MG63 (cell line): ENCODE measurements around the gene KISS1. TPM values are rescaled to one million over a fixed set of nuclear protein-coding genes. Genes with fewer than 3 reads are reported as not detected.
"Not testable (repeated sequence)": the region's sequence is repeated elsewhere in the genome, so short reads cannot be mapped to it uniquely, and the experiment has no call there.

Experiments
- DNase-seq: peaks from one replicate; pipeline ENCODE4 v3.0.0-alpha.2; 2020
- H3K27me3 ChIP-seq: fragments of 250-450 bp; sonication (Bioruptor Pico); 2 replicates; pipeline ENCODE4 v1.5.1; 2020; ENCODE audit warnings: mild to moderate bottlenecking, moderate library complexity
- H3K36me3 ChIP-seq: fragments of 250-450 bp; sonication (Bioruptor Pico); 2 replicates; pipeline ENCODE4 v1.5.1; 2020; ENCODE audit warnings: mild to moderate bottlenecking, moderate library complexity
- H3K4me3 ChIP-seq: fragments of 250-450 bp; sonication (Bioruptor Pico); 2 replicates; pipeline ENCODE4 v1.5.1; 2020; ENCODE audit warnings: mild to moderate bottlenecking, moderate library complexity
- H3K9me3 ChIP-seq: fragments of 250-450 bp; sonication (Bioruptor Pico); 2 replicates; pipeline ENCODE4 v1.5.1; 2020; ENCODE audit warnings: mild to moderate bottlenecking, moderate library complexity
- total RNA-seq: library from RNA; depleted of rRNA; stranded (reverse); fragments of >200 nt; shearing (Covaris generic); gene quantifications from 2 replicates; pipeline ENCODE4 v1.2.3, GENCODE V29; 2014; ENCODE audit warnings: low replicate concordance; rRNA removed

Gene KISS1, protein sequence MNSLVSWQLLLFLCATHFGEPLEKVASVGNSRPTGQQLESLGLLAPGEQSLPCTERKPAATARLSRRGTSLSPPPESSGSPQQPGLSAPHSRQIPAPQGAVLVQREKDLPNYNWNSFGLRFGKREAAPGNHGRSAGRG
- total RNA-seq, result not detected in 2 replicates

DNA sequence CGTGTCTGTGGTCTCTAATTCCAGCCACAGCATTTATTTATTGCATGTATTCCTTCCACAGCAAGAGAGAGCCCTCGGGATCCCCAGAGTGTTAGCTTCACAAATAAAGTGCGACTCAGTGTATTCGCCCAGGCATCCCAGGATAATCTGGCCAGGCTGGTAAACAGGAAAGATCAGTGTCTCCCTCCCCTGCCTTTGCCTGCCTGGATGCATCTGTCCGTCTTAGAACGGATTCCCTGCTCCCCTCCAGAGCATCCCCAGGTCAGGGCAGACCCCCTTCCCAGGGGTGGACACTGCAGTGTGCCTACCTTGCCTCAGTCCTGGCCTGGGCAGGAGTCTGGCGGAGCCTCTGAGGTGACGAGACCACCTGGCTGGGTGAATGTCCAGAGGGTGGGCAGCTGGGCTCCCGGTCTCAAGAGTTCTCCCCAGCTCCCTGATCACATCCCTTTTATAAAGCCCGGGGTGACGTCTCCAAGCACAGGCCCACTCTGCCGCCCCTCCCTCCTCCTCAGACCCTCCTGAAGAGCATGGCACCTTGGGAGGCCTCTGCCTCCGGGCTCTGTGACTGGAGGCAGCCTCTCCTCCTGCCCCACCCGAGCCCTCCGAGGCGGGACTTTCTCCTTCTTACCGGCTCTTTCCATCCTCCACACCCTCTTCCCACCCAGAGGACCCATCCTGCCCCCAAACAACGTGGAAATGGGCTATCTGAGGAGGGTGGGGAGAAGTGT is at the start of gene KISS1:
Gene KISS1 (minus strand): TSS at position 424 of the 728 bp plus-strand sequence. CDS start 3,615 bp downstream, outside the sequence.
- DNase-seq, result no peak
- H3K4me3 ChIP-seq, result no peak within 1 kb of the TSS

DNA sequence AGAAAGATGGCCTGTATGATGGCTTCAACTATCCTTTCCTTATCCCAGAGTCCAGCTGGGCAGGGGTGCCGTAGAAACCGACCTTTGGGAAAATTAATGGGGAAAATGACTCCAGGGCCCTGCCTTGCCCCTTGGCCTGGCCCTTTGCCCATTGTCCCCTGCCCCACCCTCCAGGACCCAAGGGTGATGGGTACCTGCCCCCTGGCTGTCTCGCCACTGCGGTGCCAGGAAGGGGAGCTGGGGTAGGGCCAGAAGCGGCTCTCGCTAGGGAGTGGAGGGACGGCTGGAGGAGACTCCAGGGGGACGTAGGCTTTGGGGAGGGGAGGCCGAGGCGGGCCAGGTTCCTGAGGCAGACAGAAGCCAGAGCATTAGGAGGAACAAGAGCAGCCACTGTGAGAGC is 46.6 kb upstream of the KISS1 start:
- Histone ChIP-seq H3K27me3 (no peaks in the 10 kb centered on the region), H3K36me3 (no peaks in the 10 kb centered on the region), H3K4me3 (no peak overlapping the region), H3K9me3 (no peaks in the 10 kb centered on the region)
- DNase-seq, result no peak

More for the DNA sequence above, at the start of gene KISS1:
- Histone ChIP-seq H3K36me3 (no peaks in the 10 kb centered on the region), H3K27me3 (peaks cover 4% of the 10 kb centered on the region; the same call in 1 of the 2 replicates), H3K9me3 (no peaks in the 10 kb centered on the region)

DNA sequence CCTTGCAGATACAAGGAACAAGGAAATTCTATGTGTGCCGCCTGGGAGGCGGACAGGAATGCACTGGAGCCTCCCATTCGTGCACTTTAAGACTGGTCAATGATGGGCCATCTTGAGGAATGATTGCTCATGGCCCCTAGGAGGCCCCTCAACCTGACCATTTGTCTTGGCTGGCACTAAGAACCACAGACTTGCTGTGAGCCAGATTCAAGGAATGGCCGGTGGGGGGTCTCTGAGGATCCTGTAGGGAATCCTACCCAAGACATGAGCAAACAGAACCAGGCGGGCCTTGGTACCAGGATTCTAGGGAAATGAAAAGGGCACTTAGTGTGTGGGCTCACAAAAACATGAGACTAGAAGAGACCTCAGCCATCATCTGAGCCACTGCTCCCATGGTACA is 45.6 kb upstream of the KISS1 start:
- no peaks in the 10 kb centered on the region for H3K27me3 ChIP-seq
- no peaks in the 10 kb centered on the region for H3K36me3 ChIP-seq
- no peaks in the 10 kb centered on the region for H3K9me3 ChIP-seq
- DNase-seq, result no peak
- H3K4me3 ChIP-seq, result no peak overlapping the region

DNA sequence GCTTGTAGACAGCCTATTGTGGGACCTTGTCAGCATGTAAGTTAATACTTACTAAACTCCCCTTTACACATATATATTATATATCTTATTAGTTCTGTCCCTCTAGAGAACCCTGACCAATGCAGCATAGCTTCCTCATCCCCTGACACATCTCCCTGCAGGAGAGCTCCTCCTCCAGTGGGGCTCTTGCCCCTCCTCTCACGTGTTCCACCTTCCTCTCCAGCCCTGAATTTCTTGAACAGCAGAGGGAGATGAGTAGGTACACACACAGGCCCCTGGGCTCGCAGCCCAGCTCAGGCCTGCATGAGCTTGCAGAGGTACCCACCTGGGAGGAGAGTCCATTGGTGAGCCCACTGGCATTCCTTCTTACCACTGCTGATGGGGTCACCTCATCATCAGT is 44.8 kb upstream of the KISS1 start:
- H3K36me3 ChIP-seq, result no peaks in the 10 kb centered on the region
- no peaks in the 10 kb centered on the region for H3K27me3 ChIP-seq
- DNase-seq, result no peak
- no peaks in the 10 kb centered on the region for H3K9me3 ChIP-seq
- no peak overlapping the region for H3K4me3 ChIP-seq

DNA sequence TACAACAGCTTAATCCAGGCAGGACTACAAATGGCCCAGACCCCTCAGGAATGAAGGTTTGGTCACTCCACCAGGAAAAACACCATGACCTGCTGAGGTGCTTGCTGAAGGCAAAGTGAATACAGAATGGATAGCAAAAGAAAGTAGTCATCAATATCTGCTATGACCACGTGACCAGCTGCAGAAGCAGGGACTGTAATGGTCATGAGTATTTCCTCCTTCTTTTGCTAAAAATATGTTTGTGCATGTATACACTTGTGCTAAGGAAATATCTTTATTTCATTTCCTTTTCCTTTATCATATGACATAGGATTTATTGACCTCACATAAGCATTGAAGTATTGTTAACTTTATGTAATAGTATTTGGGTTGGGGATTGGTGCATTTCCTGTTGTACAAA is 43.9 kb upstream of the KISS1 start:
- Histone ChIP-seq H3K4me3 (no peak overlapping the region), H3K9me3 (no peaks in the 10 kb centered on the region), H3K36me3 (no peaks in the 10 kb centered on the region), H3K27me3 (no peaks in the 10 kb centered on the region)
- DNase-seq, result no peak

DNA sequence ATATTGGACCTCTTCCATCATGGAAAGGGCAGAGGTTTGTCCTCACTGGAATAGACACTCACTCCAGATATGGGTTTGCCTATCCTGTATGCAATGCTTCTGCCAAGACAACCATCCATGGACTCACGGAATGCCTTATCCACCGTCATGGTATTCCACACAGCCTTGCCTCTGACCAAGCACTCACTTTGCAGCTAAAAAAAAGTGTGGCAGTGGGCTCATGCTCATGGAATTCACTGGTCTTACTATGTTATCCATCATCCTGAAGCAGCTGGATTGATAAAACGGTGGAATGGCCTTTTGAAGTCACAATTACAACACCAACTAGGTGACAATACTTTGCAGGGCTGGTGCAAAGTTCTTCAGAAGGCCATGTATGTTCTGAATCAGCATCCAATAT is 43.1 kb upstream of the KISS1 start:
- H3K9me3 ChIP-seq, H3K4me3 ChIP-seq, DNase-seq, H3K27me3 ChIP-seq, H3K36me3 ChIP-seq: not testable (repeated sequence)

DNA sequence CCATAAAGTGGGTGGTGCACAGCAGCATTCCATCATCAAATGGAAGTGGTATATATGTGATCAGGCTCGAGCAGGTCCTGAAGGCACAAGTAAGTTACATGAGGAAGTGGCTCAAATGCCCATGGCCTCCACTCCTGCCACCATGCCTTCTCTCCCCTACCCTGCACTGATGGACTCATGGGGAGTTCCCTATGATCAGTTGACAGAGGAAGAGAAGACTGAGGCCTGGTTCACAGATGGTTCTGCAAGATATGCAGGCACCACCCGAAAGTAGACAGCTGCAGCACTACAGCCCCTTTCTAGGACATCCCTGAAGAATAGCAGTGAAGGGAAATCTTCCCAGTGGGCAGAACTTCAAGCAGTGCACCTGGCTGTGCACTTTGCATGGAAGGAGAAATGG is 42.2 kb upstream of the KISS1 start:
- H3K4me3 ChIP-seq, H3K27me3 ChIP-seq, H3K9me3 ChIP-seq, DNase-seq, H3K36me3 ChIP-seq: not testable (repeated sequence)

DNA sequence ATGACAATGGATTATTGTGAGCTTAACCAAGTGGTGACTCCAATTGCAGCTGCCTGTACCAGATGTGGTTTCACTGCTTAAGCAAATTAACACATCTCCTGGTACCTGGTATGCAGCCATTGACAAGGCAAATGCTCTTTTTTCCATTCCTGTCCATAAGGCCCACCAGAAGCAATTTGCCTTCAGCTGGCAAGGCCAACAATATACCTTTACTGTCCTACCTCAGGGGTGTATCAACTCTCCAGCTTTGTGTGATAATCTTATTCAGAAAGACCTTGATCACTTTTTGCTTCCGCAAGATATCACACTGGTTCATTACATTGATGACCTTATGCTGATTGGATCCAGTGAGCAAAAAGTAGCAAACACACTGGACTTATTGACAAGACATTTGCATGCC is 41.2 kb upstream of the KISS1 start:
- H3K4me3 ChIP-seq, H3K27me3 ChIP-seq, DNase-seq, H3K36me3 ChIP-seq, H3K9me3 ChIP-seq: not testable (repeated sequence)

DNA sequence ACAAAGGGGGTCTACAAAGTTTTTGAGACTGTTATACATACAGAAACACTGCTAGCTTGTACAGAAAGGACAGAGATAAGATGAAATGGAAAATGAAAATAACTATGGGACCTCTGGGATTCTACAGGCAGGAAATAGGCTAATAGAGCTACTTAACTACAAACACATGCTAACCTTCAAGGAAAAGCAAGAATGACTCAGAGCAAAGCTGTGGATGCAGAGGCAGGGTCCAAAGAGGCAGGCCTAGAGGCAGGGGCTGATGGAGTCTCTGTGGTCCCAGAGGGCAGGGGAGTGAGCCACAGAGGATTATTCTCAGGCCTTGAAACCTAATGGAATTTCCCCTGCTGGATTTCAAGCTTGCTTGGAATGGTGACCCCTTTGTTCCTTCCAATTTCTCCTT is 36.2 kb upstream of the KISS1 start:
- Histone ChIP-seq H3K4me3 (no peak overlapping the region), H3K27me3 (no peaks in the 10 kb centered on the region), H3K9me3 (no peaks in the 10 kb centered on the region), H3K36me3 (no peaks in the 10 kb centered on the region)
- DNase-seq, result no peak

DNA sequence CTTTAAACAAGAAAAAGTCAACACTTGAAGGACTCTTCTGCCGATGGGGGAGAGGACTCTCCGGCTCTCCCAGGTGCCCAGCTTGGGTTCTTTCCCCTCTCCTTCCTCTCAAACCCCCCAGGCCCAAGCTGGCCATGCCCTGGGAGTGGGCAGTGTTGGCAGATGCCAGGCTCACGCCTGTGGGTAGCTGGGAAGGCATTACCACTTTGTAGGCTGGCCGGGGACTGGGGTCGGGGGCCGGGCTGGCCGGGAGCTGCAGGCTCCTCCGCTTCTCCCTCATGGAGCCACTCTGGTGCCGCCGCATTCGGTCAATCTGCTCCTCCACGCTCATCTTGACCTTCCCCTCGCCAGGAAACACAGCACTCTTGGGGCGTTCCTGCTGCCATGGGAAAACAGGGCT is 33.9 kb upstream of the KISS1 start:
- DNase-seq, result no peak
- no peaks in the 10 kb centered on the region for H3K27me3 ChIP-seq
- H3K9me3 ChIP-seq, result no peaks in the 10 kb centered on the region
- no peaks in the 10 kb centered on the region for H3K36me3 ChIP-seq
- no peak overlapping the region for H3K4me3 ChIP-seq

DNA sequence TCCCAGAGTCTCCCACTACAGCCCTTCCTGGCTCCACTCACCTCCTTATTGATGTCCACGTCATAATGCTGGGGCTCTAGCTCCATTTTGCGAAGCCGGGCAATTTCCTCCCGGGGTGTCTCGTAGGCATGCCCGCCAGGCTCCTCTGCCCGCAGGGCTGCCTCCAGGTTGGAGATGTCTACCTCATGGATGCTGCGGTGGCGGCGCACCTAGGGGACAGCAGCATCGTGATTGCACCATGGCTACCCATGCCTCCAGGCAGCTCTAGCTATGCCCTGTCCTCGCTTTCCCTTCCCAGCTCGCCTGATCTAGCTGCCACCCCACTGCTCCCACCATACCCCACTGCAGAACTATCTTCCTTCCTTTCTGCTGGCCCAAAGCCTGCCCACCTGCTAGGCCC is 32.6 kb upstream of the KISS1 start:
- no peak overlapping the region for H3K4me3 ChIP-seq
- H3K27me3 ChIP-seq, result no peaks in the 10 kb centered on the region

DNA sequence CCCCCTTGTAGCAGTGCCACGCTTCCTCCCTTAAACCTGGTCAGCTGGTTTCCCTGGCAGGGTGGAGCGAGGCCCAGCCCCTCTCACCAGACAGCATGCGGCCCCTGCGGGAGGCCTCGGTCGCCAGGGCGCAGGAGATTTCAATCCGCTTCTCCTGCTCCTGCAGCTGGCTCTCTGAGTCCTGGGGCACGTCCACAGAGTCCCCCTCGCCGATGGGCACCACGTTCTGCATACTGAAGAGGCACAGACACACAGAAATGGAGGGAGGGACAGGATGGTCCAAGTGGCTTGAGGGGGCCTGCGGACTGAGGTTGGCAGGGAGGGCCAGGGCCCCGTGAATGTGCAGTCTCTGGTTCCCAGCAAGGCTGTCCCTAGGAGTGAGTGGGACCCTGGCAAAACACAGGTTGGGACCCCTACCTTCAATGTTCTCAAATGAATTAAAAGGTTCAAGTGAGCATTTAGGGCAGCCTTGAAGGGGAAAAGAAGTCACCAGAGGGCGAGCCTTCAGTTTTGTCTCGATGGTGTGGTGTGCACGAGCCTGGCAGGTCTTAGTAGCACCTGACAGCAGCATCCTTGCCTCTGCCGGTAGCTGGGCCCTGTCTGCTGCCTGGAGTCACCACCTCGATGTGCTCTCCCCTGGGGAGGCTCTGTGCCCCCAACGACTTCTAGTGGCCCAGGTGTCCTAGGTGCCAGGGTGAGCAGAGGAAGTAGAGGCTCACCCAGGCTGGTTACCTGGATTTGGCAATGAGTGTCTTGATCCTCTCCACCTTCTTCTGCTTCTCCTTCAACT is 31.9 kb upstream of the KISS1 start:
- no peaks in the 10 kb centered on the region for H3K36me3 ChIP-seq
- no peak for DNase-seq
- no peak overlapping the region for H3K4me3 ChIP-seq
- H3K9me3 ChIP-seq, result no peaks in the 10 kb centered on the region
- H3K27me3 ChIP-seq, result no peaks in the 10 kb centered on the region

More for the DNA sequence above, 32.6 kb upstream of the KISS1 start:
- DNase-seq, result no peak
- Histone ChIP-seq H3K9me3 (no peaks in the 10 kb centered on the region), H3K36me3 (no peaks in the 10 kb centered on the region)

DNA sequence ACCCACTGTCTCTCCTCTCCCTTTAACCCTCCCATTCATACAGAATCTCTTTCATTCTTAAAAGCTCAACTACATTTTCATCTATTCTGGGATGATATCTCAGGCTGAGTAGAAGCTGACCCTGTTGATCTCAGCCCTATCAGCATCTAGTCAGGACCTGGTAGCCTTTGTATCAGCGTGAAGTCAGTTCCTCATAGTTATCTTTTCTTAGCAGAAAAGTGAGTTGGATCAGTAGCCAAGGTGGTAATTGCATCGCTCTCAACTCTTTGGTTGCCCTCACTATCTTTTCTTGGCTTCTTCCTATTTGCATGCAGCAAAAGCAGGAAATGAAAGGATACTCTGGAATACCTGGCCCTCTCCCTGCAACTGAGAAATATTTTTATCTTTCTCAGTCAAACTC is 31.1 kb upstream of the KISS1 start:
- Histone ChIP-seq H3K4me3 (no peak overlapping the region), H3K9me3 (no peaks in the 10 kb centered on the region), H3K36me3 (no peaks in the 10 kb centered on the region), H3K27me3 (no peaks in the 10 kb centered on the region)
- no peak for DNase-seq

DNA sequence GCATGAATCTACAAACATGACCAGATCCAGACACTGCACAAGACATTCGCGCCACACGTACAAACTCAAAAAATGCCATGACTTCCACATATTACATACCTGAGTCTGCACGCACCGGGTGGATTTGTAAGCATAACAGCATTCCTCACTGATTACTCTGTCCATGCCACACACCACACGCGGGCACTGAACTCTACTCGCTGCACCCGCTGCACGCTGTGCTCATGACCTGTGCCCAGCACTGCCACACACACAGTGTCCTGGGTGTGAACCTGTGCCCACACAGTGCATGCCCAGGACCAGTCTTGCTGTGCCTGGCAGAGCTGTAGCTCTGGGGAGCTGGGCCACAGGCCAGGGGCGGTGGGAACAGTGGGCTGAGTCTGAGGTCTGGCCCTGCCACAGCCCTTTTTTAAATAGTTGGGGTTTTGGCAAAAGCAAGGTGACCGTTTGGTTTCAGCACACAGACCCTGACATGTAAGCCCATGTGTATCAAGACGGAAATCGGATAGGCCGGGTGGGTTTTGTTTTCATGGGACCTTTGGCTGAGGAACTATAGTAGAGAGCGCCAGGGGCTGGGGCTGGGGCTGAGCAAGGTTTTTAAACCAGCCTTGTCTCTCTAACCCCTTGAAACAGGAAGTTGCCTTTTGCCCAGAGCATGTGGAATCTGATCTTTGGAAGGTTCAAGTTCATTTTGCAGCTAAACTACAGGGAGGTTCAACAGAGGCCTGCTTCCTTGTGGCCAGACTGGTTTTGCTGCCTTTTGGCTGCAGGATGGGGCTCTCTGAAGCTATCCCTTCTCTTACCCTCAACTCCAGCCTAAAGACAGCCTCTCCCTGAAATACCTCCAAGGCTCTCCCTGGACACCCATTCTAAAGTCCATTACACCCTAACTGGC is 29.8 kb upstream of the KISS1 start:
- Histone ChIP-seq H3K27me3 (no peaks in the 10 kb centered on the region), H3K36me3 (no peaks in the 10 kb centered on the region), H3K9me3 (no peaks in the 10 kb centered on the region), H3K4me3 (no peak overlapping the region)
- peak; percentile 61 for DNase-seq

DNA sequence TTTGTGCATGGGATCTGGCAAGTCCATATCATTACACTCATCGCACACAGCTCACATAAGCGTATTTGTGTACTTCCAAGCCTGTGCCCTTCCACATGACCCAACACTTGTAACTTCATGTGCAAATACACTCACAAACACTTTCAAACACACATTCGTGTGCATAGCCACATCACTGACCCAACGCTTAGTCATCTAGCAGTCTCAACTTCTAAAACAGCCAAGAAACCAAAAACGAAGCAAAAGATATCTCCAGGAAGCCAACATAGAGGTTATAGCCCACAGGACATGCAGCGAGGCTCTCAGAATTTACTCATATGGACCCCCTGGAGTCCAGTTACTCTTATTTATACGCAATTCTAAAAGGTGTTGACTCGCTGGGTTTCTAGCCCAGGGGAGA is 28.4 kb upstream of the KISS1 start:
- Histone ChIP-seq H3K27me3 (no peaks in the 10 kb centered on the region), H3K36me3 (no peaks in the 10 kb centered on the region), H3K9me3 (no peaks in the 10 kb centered on the region), H3K4me3 (no peak overlapping the region)
- no peak for DNase-seq

DNA sequence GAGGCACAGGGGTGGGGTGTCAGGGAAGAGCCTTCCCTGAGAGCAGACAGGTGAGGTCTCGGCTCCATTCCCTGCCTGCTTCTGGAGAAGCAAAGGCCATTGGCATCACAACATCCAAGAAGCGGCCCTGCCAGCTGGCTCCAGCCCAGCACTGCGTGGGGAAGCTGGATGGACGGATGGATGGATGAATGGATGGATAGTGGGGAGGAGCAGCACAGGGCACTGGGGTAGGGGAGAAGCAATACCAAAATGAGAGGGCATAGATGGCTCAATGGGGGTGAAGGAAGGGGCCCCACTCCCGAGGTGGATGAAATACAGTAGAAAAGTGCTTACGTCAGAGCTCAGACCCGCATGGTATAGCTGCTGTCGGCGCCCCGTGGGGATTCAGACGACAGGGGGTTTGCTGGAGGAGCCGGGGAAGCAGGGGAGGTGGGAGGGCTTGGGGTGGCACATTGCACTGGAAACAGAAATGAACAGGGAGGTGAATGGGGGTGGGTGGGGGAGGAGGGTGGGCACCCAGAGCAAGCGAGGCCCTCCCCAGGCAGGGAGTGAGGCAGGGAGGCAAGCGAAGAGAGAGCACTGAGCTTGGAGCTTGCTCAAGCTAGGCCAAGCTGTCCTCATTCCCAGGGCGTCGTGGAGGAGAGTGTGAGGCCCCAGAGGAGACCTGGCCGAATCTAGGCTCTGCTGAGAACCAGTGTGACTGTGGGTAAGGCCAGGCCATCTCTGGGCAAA is 27.0 kb upstream of the KISS1 start:
- no peak for DNase-seq
- Histone ChIP-seq H3K36me3 (no peaks in the 10 kb centered on the region), H3K9me3 (no peaks in the 10 kb centered on the region), H3K4me3 (no peak overlapping the region), H3K27me3 (no peaks in the 10 kb centered on the region)
